B cell (primary cell): ENCODE results near the gene PFDN2.

ENCODE experiments used
- EZH2 ChIP-seq: IDR thresholded peaks from 2 replicates; pipeline ENCODE4 v1.6.1; 2012; ENCODE audit warnings: borderline replicate concordance, low read depth, mild to moderate bottlenecking, moderate library complexity, low read length; ENCODE audit not compliant: insufficient read depth, poor library complexity, severe bottlenecking
- TF ChIP-seq, protein P1 (sequence below): fragments of 200-600 bp; IDR thresholded peaks from one replicate; pipeline ENCODE4 v1.8.0; 2022; ENCODE audit warnings: antibody characterized with exemption, mild to moderate bottlenecking

DNA sequence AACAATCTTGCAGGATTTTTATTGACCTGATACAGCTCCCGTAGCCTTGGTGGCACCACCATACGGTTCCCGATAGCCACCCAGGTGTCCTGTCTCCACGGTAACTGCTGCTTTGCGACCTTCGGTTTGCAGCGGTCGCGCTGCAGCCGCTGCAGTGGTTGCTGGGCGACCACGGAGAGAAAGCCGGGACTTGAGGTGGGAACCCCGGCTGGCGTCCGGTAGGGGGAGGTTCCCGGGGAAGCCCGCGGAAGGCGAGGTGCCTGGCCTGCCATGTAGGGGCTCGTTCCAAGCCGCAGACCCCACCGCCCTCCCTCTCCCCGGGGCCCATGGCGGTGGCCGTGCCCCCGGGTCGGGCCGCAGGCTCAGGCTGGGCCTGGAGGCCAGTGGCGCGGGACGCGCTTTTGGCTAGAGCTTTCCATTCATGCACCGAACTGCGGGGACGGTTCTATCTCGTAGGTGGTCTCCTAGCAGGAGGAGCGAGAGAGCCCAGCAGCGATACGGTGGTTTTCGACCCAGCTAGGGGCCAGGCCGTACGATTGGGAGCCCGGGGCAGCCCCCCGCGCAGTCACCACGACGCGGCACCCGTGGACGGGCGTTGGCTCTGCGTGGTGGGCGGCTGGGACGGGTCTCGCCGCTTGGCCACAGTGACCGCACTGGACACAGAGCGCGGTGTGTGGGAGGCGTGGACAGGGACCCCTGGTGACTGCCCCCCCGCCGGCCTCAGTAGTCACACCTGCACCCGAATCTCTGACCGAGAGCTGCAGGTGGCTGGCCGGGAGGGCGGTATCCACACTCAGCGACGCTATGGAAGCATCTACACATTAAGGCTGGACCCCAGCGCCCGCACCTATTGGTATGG, 19.4 kb downstream of the PFDN2 start, which contains the start of gene KLHDC9:
- no peak for TF ChIP-seq EZH2
- TF ChIP-seq, protein P1, sequence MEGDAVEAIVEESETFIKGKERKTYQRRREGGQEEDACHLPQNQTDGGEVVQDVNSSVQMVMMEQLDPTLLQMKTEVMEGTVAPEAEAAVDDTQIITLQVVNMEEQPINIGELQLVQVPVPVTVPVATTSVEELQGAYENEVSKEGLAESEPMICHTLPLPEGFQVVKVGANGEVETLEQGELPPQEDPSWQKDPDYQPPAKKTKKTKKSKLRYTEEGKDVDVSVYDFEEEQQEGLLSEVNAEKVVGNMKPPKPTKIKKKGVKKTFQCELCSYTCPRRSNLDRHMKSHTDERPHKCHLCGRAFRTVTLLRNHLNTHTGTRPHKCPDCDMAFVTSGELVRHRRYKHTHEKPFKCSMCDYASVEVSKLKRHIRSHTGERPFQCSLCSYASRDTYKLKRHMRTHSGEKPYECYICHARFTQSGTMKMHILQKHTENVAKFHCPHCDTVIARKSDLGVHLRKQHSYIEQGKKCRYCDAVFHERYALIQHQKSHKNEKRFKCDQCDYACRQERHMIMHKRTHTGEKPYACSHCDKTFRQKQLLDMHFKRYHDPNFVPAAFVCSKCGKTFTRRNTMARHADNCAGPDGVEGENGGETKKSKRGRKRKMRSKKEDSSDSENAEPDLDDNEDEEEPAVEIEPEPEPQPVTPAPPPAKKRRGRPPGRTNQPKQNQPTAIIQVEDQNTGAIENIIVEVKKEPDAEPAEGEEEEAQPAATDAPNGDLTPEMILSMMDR: no peak
